Stimulated activated CD4-positive, alpha-beta T cell treated with anti-CD3 and anti-CD28 coated beads, TNF-alpha, amount 100 ng/mL, for 48 hours (primary cell): Measurements from ENCODE around the gene DDX59.

Experiments used
- DNase-seq, 3 donors: peaks; one replicate each; pipeline ENCODE4 v3.0.0-alpha.2; 2020; ENCODE audit warnings: low read depth in 3 of 3

Gene DDX59

GRCh38 chr1:200671235-200671786 lies 1.6 kb upstream of the DDX59 start:
- no peak for DNase-seq

DNA sequence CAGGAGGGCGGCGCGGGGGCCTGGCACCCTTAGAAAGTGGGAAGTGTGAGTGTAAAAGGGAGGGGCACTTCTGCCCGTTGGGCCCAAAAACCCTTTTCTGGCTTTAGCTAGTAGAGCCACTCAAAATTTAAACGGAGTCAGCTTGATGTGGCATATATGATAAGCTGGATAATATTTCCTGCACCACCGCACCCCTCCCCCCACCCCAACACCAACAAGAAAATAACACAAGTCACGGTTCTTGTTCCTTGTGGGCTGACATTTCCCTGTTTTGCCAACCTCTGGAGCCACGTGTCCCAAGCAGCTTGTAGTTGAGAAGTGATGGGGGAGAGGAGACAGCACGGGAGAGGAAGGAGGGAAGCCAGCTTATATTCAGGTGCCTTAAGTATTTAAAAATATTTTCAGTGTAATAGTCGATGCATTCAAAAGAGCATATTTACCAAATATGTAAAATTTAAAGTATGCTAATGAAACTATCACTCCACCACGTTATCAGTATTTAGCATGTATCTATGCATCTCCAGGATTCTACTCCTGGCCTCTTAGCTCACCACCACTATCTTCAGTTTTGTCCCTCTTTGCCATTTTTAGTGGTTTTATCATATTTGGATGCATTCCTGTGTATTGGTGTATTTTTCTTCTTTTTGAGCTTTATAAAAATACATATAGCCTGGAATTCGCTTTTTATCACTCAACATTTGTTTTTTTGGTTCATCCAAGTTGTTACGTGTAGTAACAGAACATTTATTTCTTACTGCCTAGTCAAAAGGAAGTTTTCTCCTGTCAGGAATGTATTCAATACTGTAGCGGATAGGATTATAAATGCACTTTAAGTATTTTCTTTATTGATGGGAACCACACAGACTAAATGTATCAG lies 773 bp upstream of the DDX59 start:
- DNase-seq = no peak

DNA sequence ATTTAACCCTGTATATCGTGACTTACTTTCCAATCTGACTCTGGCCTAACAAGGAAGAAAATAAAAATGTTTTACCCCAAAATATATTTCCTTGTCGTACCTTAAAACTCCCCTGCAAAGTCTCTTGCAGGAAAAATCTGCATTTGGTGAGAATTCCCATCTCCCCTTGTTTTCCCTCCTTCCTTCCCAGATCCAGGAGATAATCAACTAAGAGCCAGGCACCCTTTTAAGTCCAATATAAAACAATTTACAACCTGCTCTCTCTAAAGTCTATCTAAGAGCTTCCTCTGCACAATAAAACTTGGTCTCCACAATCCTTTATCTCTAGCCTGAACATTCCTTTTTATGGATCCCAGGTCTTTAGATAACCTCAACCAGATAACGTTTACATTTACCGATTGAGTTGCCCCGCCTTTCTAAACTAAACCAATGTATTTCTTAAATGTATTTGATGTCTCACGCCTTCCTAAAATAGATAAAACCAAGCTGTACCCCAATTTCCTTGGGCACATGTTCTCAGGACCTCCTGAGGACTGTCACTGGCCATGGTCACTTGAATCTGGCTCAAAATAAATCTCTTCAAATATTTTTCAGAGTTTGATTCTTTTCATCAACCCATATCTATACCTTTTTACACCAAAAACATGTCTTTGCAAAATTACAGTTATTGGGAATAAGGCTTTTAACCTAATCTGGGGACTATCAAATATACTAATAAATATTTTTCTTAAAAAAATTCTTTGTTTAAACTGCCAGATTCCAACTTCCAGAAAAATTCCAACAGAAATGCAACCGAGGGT lies 993 bp downstream of the DDX59 start:
- no peak for DNase-seq

- no peak for DNase-seq
Observed at GRCh38 chr1:200666309-200666708, 3.4 kb downstream of the DDX59 start.

GRCh38 chr1:200665861-200666260 lies 3.8 kb downstream of the DDX59 start:
- no peak for DNase-seq

DNA sequence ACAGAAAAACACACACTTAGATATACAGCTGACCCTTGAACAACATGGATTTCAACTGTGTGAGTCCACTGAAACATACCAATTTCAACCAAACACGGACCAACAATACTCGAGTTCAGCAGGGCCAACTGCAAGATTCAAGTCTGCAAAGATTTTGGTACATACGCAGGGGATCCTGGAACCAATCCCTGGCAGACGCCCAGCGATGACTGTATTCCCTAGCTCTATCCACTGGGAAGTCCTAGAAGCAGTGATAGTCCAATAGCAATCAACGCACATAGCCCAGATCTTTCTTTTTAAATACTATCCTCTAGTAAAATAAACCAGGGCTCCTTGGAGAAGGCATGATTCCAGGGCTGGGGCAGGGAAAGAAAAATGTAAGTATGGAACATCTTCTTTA lies 9.0 kb downstream of the DDX59 start:
- DNase-seq = no peak

- DNase-seq = no peak
Observed at GRCh38 chr1:200659269-200659668, 10.4 kb downstream of the DDX59 start.

DNA sequence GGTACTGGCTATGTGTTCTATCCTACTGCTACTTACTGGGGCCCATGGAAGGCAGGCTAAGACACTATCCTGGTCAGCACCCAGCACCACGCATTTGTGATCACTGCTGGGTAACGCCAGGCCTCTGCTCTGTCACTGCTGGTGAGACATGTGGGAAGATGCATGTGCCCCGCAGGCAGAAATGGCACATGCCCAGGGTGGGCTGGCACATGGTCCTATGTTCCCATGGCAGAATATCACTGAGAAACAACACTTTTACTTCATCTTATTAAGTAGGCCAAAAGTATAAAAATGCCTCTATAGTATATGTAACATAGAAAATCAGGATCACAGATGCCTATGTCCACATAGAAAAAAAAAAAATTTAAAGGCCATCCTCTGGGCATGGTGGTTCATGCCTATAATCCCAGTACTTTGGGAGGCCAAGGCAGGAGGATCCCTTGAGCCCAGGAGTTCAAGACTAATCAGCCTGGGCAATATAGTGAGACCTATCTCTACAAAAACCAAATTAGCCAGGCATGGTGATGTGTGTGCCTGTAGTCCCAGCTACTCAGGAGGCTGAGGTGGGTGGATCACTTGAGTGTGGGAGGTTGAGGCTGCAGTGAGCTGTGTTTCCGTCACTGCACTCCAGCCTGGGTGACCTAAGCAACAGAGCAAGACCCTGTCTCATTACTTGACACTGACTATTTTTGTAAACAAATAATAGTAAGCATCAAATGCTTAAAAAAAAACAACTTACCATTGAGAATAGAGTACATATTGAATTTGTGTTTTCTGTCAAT lies 11.5 kb downstream of the DDX59 start:
- DNase-seq = no peak

- DNase-seq = no peak
Observed at GRCh38 chr1:200654660-200655059, 15.0 kb downstream of the DDX59 start.

- no peak for DNase-seq
Observed at GRCh38 chr1:200653022-200653462, 16.7 kb downstream of the DDX59 start.

DNA sequence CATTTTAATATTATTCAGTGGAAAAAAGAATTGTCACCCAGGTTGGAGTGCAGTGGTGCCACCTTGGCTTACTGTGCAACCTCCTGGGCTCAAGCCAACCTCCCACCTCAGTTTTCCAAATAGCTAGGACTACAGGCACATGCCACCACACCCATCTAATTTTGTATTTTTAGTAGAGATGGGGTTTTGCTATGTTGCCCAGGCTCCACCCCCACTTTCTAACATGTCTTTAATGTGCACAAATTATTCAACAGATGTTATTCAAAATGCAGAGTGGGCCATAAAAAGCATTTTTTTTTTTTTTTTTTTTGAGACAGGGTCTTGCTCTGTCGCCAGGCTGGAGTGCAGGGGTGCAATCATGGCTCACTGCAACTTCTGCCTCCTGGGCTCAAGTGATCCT lies 17.3 kb downstream of the DDX59 start:
- no peak for DNase-seq

DNA sequence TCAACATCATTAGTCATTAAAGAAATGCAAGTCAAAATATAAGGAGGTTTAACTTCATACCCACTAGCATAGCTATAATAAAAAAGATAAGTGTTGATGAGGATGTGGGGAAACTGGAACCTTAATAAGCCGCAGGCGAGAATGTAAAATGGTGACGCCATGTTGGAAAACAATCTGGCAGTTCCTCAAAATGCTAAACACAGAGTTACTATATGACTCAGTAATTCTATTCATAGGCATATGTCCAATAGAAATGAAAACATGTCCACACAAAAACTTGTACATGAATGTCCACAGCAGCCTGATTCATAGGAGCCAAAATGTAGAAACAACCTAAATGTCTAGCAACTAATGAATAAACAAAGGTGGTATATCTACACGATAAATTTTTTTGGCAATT lies 23.2 kb downstream of the DDX59 start:
- DNase-seq = no peak

DNA sequence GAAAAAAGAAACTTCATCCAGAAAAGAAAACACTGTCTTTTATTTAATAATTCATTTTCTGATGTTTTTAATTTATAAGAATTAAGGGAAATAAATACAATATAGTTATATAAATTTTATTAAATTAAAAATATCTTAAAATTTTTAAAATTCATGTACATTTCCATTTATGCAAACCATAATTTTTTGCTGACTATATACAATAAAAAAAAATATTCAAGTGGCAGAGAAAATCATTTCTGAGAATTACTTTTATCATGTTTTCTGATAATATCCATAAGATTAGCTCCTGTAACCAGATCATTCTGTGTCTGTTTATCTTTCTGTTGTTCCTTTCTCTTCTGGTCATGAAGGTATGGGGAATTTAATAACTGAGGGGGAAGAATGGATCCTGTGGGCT lies 25.7 kb downstream of the DDX59 start:
- DNase-seq = no peak

GRCh38 chr1:200642481-200642880 lies 27.2 kb downstream of the DDX59 start:
- DNase-seq = no peak

DNA sequence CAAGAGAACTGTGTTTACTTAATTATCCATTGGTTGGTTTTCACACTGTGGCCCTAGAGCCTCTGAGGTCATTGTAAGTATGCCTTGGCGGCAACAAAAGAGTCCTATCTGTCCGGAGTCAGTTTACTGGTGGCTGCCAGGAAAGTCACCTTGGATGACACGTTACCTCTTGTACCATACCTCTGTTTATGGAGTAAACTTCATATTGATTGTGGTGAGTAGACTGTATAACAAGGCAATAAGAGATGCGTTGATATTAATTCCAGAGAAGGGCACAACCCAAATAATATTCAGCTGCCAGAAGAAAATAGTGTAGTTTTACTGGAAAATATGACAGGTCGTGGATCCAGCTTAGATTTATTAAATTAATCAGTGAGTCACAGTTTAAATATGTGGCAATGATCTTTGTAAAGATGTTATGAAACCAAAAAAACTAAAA lies 28.7 kb downstream of the DDX59 start:
- no peak for DNase-seq

DNA sequence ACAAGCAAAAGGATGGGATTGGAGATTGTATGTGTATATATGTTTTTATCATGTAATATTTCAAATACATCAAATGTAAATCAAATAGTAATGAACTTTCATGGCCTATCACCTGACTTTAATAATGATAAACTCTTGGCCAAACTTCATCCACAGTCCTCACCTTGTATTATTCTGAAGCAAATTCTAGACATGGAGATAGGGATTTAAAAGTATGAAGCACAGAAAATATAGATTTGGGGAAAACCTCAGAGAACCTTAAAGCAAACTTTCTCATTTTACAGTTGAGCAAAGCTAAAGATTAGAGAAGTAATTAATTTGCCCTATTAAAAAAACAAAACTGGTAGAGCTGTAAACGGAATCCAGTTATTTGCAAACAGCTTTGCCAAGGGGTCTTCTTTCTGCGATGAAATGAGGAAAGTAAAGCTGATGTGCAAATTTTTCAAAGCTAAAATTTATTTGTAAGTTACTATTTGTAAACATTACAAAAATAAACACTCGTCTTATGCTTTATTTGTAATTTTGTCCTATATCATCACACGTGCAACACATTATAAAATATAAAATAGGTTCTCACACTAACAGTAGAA lies 29.2 kb downstream of the DDX59 start:
- DNase-seq = no peak

DNA sequence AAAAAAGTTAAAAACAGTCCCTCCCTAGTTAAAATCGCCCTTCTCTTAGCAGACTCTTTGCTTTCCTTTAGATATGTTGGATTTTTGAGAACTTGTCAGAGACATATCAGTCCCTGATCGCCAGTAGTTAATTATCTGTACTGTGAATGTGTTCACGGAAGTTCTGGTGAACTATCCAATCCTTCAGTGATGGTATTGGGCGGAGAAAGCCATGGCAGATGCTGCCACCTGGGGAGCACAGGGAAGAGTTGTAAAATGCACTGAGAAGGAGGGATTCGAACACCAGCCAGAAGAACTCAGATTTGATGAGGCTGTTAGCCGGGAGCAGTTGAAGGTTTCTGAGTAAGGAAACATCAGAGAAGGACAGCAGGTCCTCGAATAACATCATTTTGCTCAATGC lies 31.6 kb downstream of the DDX59 start:
- DNase-seq = no peak

GRCh38 chr1:200636681-200637080 lies 33.0 kb downstream of the DDX59 start:
- DNase-seq = no peak

DNA sequence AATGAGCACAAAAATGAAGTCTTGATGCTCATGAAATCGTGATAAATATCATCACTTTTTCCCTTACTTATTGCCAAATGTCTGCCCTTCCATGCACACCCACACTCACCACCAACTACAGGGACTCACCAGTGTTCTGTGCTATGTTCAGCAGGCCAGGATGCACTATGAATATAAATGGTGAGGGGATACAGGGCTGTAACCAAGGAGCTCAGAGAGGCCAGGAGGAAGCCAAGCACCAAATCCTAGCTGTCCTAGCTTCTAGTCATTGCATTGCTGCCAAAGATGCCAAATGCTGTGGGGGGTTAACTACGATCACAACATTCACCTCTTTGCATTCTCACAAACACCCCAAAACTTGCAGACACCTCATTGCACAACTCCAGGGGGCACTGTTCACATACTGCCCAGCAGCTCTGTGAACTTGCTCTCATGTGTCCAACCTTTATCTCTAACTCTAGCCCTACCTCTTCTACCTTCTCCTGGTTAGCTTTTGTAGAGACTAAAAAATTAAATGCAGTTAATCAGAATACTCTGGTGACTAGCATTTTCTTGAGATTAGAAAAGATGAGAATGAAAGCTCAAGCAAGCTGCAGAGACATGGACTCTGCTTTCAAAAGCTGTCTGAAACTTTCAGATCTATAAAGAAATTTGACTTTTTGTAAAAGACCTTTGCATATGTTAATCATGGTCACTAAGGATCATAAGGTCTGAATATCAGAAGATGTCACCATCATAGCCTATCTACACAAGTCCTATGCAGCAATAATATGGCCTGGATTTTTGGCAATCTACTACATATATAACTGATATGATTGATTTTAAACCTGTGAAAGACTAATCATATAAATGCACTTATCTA lies 35.2 kb downstream of the DDX59 start:
- DNase-seq = no peak

GRCh38 chr1:200631375-200631774 lies 38.3 kb downstream of the DDX59 start:
- DNase-seq = no peak
